OCI-M2 (cell line): ENCODE measurements around the gene DRICH1.
"Not testable (repeated sequence)": the region's sequence is repeated elsewhere in the genome, so short reads cannot be mapped to it uniquely, and the experiment has no call there.

ENCODE experiments used
- DNase-seq: peaks from one replicate; lab custom pipeline; 2025; ENCODE audit not compliant: unreplicated experiment; lab: John Stamatoyannopoulos, UW

The DRICH1 gene

DNA sequence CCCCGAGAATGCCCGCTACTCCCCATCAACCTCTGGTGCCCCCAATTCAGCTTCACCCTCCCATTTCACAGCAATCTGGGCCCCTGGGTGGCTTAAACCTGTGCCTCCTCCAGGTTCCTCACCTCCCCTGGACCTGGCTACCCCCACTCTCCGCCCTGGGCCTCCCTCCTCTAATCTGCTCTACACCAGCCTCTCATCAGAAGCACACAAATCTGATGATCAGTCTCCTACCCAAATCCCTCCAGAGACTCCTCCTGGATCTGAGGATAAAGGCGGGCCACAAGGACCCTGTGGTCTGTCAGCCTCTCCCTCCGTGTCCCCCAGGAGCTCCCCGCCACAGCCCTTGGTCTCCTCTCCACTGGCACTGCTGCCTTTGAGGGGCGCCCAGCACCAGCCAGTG lies 28.9 kb downstream of the DRICH1 start:
- no peak for DNase-seq

- DNase-seq, result no peak
Observed at GRCh38 chr22:23598805-23599518, 33.2 kb downstream of the DRICH1 start.

GRCh38 chr22:23597576-23598268 lies 34.4 kb downstream of the DRICH1 start:
- DNase-seq, result not testable (repeated sequence)

GRCh38 chr22:23595904-23596303 lies 36.2 kb downstream of the DRICH1 start:
- not testable (repeated sequence) for DNase-seq

- DNase-seq, result no peak
Observed at GRCh38 chr22:23591846-23592245, 40.3 kb downstream of the DRICH1 start.

GRCh38 chr22:23591201-23591791 lies 40.8 kb downstream of the DRICH1 start:
- no peak for DNase-seq

- DNase-seq, result no peak
Observed at GRCh38 chr22:23583836-23584235, 48.3 kb downstream of the DRICH1 start.

GRCh38 chr22:23583153-23583552 lies 49.0 kb downstream of the DRICH1 start:
- DNase-seq, result no peak

DNA sequence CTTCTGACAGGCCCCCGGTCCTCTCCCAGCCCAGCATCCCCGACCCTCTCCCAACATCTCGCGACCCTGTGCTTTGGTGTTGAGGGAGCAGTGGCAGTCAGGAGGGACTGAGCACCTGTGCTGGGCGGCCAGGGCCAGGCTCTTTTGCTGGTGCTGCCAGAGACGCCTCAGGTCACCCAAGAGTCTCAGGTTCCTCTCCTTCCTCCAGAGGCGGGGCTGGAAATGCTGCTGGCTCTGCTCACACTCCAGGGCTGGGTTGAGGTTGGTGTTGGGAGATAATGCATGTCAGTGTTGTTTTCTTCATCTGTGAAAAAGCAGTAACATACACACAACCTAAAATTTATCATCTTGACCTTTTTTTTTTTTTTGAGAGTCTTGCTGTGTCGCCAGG lies 50.9 kb downstream of the DRICH1 start:
- no peak for DNase-seq

- DNase-seq, result no peak
Observed at GRCh38 chr22:23580576-23581259, 51.4 kb downstream of the DRICH1 start.

DNA sequence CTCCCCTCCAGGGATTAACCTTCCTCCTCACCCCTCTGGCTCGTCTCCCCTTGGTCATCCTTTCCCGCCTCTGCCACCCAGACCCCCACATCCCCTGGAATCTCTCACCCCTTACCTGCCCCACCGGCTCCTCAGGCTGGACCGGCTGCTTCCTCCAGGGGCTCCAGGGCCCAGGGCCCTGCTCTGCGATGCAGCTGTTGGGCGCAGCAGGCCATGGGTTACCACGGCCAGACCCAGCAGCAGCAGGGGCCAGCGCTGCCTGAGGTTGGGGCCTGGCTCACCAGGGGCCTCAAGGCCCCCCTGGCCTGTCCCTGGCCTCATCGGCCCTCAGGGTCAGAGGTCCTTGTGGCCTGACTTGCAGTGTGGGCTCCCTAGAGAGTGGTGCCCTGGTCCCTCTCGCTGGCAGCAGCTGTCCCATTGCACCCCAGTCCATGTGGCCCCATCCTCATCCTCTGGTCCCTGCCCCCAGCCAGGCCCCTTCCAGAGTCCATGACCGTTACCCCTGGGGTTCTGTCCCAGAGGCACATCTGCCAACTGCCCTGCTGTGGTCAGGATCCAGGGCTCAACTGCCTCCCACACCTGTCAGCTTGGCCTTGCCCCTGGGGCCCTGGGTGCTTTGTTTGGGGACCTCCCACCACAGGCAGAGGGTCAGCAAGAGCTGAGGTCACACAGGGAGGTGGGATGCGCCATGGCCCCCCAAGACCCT lies 52.1 kb downstream of the DRICH1 start, which contains the start of gene IGLL1:
TSS of gene IGLL1 (minus strand) at position 421 of the 706 bp plus-strand sequence. CDS start at position 321, 100 bp downstream.
- no peak for DNase-seq

DNA sequence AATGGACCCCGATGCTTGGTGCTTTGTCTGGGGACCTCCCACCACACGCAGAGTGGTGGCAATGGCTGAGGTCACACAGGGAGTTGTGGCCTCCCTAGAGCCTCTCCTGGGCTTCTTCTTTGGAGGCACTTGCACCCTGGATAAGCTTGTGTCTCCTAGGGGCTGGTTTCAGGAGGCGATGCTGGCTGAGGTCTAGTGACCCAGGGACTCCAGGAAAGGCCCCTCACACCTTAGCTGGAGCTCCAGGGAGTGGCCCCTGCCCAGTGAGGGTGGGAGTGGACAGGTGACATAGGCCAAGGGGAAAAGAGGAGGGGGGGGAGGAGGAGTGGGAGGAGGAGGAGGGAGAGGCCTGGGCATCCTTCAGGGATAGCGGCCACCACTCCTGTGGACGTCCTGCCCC lies 52.8 kb downstream of the DRICH1 start:
- no peak for DNase-seq

DNA sequence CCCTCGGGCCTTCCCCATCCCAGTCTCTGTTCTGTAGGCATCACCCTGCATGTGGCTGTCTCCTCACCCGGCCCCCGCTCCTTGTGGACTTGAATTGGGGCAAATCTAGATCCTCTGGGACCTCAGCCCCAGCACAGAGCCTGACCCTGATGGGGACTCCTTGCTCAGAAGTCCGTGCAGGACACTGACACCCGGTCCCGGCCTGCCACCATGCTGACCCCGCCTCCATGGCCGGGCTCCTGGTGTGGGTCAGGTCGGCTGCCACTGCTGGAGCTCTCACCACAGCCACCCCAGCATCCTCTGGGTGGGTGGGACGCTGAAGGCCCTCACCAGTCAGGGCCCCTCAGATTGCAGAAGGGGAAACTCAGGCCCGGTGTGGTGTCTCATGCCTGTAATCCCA lies 53.8 kb downstream of the DRICH1 start:
- DNase-seq, result no peak

- no peak for DNase-seq
Observed at GRCh38 chr22:23576681-23577080, 55.4 kb downstream of the DRICH1 start.

DNA sequence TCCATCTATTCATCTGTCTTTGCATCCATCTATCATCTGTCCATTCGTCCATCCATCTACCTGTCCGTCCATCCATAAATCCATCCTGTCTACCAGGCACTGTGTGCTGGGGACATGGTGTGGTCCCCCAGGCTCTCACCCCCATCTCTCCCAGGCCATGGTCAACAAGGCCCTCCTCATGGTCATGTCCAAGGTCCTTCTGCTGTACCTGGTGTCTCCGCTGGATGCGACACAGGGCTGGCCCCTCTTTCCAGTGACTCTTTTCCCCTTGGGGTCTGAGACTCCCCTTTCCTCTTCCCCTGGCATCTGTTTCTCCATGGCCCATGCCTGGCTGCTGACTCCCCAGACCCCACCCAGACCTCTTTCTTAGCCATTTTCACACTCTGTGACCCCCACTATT lies 56.5 kb downstream of the DRICH1 start:
- DNase-seq, result no peak

- DNase-seq, result no peak
Observed at GRCh38 chr22:23574877-23575276, 57.2 kb downstream of the DRICH1 start.

GRCh38 chr22:23574371-23574811 lies 57.7 kb downstream of the DRICH1 start:
- DNase-seq, result no peak

- not testable (repeated sequence) for DNase-seq
Observed at GRCh38 chr22:23573701-23574235, 58.4 kb downstream of the DRICH1 start.

GRCh38 chr22:23573106-23573505 lies 59.0 kb downstream of the DRICH1 start:
- not testable (repeated sequence) for DNase-seq

DNA sequence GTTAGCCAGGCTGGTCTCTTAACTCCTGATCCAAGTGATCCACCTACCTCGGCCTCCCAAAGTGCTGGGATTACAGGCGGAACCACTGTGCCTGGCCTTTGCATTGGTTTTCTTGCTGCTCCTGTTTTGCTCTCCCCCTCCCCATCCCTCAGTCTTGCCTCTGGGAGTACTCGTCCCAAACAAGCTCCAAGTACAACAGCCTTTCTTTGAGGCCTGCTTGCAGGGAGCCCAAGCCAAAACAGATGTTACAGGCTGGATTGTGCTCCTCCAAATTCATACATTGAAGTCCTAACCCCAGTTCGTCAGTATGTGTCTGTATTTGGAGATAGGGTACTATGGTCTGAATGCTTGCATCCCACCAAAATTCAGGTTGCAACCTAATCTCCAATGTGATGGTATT lies 60.6 kb downstream of the DRICH1 start:
- no peak for DNase-seq

DNA sequence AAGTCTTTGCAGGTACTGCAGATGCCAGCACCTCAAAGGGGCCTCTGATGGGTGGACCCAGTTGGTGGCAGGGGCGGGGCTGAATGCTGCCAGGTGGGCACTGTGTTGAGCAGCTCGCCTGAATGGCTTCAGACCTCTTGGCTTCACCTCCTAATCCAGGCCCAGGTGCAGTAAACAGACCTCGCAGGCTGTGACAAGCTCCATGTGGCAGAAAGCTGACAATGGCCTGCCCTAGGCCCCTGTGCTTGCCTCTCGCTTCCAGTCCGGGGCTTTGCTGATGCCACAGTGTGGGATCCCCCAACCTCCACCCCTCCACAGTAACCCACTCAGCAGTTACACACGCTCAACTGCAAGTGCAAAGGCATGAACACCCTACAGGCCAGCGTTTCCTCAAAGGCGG lies 61.4 kb downstream of the DRICH1 start:
- DNase-seq, result no peak
